GM12875 (cell line): ENCODE results near the gene ANKRD13D.

Source experiments
- H3K4me3 ChIP-seq: one replicate; pipeline ENCODE4 v1.5.1; 2011; ENCODE audit warnings: low read depth, low read length, control low read depth
- TF ChIP-seq, protein P1 (sequence below): IDR thresholded peaks from 2 replicates; pipeline ENCODE4 v1.5.1; 2011; ENCODE audit warnings: low read depth, mild to moderate bottlenecking, control low read depth, inconsistent platforms, low read length, moderate library complexity, borderline replicate concordance; ENCODE audit not compliant: insufficient read depth

ANKRD13D gene

DNA sequence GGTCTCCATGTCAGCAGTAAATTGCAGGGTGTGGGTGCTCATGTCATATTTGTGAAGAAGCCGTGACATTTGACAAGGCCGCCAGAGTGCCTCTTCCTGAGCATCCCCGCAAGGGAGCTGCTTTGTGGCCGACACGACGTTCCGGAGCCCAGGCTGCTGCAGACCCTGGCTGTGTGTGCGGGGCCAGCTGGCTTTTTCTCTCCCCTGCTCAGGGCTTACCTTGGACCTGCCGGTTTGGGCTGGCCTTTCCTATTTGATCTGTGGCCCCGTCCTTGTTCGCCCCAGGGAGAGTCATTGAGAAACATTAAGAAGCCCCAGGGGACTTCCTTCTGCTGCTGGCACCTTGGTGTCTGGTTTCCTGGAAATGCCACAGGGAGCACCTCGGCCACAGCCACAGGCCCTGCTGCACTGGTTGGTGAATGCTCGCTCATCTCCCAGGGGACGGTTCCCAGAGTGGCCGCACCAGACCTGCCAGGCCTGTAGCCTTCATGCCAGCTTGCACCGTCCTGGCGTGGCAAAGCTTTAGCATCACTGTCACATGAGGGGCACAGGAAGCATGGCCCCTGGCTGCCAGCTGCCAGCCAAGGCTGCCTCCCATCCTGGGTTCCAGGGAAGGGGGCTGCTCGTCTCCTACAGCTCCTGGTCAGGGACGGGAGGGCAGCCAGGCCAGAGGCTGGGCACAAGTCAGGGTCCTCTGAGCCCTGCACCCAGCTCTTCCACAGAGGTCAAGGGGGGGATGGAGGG is 17.4 kb upstream of the ANKRD13D start:
- TF ChIP-seq, protein P1, sequence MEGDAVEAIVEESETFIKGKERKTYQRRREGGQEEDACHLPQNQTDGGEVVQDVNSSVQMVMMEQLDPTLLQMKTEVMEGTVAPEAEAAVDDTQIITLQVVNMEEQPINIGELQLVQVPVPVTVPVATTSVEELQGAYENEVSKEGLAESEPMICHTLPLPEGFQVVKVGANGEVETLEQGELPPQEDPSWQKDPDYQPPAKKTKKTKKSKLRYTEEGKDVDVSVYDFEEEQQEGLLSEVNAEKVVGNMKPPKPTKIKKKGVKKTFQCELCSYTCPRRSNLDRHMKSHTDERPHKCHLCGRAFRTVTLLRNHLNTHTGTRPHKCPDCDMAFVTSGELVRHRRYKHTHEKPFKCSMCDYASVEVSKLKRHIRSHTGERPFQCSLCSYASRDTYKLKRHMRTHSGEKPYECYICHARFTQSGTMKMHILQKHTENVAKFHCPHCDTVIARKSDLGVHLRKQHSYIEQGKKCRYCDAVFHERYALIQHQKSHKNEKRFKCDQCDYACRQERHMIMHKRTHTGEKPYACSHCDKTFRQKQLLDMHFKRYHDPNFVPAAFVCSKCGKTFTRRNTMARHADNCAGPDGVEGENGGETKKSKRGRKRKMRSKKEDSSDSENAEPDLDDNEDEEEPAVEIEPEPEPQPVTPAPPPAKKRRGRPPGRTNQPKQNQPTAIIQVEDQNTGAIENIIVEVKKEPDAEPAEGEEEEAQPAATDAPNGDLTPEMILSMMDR = no peak
- peak overlapping the region; percentile 33 for H3K4me3 ChIP-seq

DNA sequence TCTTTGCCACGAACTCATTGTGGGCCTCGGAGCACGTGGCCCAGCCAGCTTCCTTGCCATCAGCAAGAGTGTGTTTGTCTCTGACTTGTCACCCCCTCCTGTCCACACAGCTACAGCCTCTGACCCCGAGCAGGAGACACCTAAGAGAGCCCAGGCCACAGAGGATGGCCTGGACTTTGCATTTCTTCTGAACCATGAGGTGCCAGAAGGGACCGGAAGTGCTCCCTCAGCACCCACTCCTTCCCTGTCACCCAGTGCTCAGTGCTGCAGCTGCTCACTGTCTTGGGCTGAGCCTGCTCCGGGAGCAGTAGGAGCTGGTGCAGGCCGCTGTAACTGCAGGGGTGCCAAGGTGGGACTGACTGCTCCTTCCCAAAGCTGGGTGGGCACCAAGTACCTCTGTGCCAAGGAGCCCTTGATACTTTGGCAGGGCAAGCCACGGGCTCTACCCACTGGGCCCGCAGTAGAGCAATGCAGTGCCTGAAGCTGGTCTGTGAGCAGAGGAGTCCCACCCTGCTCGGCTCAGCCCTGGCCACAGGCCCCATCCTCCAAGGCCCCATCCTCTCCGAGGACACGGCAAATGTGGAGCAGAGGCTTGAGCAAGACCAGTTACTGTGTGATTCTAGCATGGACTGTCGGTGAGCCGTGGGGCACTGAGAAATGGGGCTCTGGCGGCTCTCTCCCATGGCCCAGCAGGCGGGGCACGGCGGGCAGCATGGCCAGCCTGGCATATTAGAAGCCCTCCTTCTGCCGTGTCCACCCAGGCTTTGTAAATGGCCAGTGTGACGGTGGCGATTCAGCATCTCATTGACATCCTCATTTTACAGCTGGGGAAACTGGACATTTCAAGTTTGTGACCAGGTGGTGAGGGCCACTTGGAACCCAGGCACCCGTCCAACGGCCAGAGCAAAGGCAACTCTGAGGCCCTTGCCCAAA is 16.5 kb upstream of the ANKRD13D start:
- H3K4me3 ChIP-seq = peak overlapping the region; percentile 24
- TF ChIP-seq, protein P1 = no peak

DNA sequence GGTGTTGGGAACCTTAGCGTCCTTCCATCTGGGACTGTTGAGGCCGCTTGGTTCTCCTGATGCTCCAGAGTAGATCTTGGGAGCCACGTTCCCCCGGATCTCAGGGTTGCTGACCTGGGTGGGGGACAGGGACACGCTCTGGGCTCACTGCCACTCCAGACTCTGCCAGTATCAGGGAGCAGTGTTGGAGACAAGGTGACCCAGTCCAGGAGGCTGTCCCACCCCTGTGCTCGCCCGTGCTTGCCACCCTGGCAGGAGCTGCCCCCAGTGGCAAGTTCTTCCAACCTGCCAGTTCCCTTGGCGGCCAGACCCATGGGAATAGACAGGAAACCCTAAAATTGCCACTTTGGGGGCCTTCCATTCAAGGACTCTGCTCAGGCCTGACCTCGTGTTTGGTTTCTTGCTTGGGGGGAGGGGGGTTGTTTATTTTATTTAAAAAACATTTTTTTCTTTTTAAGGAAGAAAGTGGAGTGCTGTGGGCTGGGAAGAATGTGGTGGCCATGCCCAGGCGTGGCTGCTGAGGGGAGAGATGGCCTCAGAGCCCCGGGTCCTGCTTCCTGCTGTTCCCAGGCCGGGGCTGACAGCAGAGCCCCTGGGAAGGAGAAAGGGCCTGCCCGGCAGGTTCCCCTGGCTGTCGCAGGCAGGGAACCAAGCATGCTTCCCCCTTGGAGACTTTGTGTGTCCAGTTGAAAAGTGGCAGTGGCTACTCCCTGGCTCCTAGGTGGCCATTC is 15.7 kb upstream of the ANKRD13D start:
- TF ChIP-seq, protein P1 = no peak
- H3K4me3 ChIP-seq = no peak overlapping the region

DNA sequence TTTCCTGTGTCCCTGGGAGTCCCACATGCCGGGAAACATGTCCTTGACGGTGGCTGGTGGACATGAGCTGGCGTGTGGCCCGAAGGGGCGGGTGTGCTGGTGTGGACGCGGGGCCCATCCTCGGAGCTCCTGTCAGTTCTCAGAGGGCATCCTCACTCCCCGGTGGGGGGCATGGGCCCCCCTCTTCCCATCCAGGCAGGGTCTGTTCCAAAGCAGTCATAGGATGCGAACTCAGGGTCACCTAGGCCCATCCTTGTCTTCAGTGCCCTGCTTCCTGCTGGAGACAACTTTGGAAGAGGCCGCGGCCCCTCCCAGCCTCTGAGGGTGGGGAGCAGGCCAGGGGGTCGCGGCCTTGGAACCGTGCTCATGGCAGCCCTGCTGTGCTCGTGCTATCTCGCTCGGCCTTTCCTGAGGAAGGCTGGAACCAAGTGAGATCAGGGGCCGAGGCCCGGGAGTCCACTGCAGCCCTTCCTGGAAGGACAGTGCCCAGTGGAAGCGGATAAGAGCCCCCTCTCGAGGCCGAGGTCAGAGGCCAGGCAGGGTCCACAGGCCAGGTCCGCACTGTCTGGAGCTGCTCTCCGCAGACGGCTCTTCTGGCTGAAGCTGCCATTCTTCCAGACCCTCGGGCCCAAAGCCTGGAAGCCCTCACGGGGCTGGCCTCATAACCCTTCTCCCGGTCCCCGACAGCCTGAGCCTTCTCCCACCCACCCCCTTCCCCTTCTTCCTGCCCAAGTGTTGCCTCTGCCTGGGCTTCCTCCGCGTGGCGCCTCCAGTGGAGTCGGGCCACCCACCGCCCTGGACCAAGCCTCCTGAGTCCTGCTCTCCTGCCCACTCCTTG is 14.1 kb upstream of the ANKRD13D start:
- no peak overlapping the region for H3K4me3 ChIP-seq
- TF ChIP-seq, protein P1 = no peak

DNA sequence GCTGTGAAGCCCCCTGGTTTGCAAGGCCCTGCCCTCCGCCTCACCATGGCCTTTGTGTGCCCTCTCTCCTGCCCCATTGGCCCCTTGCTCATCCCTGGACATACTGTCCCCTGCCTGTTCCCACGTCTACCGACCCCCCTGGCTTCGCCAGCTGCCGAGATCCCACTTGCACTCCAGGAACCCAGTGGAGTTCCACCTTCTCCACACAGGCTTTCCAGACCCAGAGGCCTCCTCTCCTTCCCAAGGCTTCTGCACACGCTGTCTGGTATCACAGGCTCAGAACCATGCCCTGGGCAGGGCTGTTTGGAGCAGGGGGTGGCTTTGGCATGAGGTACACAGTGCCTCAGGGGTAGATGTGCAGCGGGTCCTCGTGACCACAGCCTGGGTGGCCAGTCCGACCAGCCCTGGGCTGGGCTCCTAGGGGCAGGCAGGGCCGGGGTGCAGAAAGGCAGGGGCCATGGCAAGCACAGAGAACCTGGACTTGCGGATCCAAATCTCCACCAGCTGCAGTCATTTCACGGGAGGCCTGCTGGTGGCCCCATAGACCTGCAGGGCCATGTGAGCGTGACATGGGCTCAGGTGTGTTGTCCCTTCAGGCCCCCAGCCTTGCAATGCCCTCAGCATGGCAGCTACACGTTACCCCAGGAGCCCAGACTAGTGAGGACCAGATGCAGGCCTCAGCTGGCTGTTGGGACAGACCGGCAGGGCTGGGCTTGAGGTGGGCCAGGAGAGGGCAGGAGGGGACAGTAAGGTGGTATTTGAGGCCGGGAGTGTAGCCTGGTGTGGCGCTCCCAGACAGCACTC is 13.3 kb upstream of the ANKRD13D start:
- TF ChIP-seq, protein P1 = peak; percentile 29; the same call in 1 of the 2 replicates
- no peak overlapping the region for H3K4me3 ChIP-seq
